Measurements from ENCODE around the gene LGALS16.

LGALS16 gene

DNA sequence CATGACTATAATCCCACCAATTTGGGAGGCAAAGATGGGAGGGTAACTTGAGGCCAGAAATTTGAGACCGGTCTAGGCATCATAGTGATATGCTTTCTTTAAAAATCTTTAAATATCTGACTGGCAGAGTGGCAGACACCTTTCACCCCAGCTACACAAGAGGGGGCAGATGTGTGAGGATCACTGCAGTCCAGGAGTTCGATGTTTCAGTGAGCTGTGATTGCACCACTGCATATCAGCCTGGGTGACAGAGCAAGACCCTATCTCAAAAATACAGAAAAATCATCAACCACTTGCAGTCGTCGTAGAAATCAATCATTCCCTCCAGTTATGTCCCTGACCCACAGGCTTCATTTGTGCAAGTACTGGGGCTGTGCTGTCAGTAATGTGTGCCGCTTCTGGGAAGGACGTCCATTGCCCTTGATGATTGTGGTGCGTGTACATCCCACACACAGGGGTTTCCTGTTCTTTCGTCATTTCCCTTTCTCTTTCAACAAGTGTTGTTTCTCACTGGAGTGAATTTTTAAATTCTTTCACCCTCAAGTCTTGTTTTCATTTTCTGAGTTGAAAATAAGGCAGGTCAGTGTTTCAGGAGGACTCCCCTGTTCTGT lies 50.0 kb downstream of the LGALS16 start:
- no peak overlapping the region for H3K4me3 ChIP-seq (ENCODE audit: low read depth, low read length, poor library complexity, severe bottlenecking)
- H3K9me2 ChIP-seq (ENCODE audit: low read depth, low read length): no peaks in the 10 kb centered on the region
- H2AFZ ChIP-seq (ENCODE audit: low read length): no peak overlapping the region
- H4K20me1 ChIP-seq (ENCODE audit: insufficient read depth, low read length): no peaks in the 10 kb centered on the region
- no peaks in the 10 kb centered on the region for H3F3A ChIP-seq (ENCODE audit: insufficient read depth, low read length)
- H3K36me3 ChIP-seq (ENCODE audit: insufficient read depth, low read length): no peaks in the 10 kb centered on the region
- no peaks in the 10 kb centered on the region for H3K79me2 ChIP-seq (ENCODE audit: insufficient read depth, low read length)
- no peak overlapping the region for H3K27ac ChIP-seq (ENCODE audit: low read depth, low read length, poor library complexity, severe bottlenecking)
- no peak overlapping the region for H3K4me2 ChIP-seq (ENCODE audit: low read length)
- TF ChIP-seq EZH2 (IDR thresholded peaks at IDR 0.05; ENCODE audit: borderline replicate concordance, low read length): no peak
- TF ChIP-seq, protein P1, sequence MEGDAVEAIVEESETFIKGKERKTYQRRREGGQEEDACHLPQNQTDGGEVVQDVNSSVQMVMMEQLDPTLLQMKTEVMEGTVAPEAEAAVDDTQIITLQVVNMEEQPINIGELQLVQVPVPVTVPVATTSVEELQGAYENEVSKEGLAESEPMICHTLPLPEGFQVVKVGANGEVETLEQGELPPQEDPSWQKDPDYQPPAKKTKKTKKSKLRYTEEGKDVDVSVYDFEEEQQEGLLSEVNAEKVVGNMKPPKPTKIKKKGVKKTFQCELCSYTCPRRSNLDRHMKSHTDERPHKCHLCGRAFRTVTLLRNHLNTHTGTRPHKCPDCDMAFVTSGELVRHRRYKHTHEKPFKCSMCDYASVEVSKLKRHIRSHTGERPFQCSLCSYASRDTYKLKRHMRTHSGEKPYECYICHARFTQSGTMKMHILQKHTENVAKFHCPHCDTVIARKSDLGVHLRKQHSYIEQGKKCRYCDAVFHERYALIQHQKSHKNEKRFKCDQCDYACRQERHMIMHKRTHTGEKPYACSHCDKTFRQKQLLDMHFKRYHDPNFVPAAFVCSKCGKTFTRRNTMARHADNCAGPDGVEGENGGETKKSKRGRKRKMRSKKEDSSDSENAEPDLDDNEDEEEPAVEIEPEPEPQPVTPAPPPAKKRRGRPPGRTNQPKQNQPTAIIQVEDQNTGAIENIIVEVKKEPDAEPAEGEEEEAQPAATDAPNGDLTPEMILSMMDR (IDR thresholded peaks at IDR 0.05; ENCODE audit: low read length): no peak
- H3K27me3 ChIP-seq (ENCODE audit: insufficient read depth, low read length): no peaks in the 10 kb centered on the region
- no peaks in the 10 kb centered on the region for H3K9me3 ChIP-seq (ENCODE audit: low read length)
- H3K9ac ChIP-seq (ENCODE audit: low read length): no peak overlapping the region
- no peaks in the 10 kb centered on the region for H3K4me1 ChIP-seq (ENCODE audit: insufficient read depth, low read length, severe bottlenecking)

DNA sequence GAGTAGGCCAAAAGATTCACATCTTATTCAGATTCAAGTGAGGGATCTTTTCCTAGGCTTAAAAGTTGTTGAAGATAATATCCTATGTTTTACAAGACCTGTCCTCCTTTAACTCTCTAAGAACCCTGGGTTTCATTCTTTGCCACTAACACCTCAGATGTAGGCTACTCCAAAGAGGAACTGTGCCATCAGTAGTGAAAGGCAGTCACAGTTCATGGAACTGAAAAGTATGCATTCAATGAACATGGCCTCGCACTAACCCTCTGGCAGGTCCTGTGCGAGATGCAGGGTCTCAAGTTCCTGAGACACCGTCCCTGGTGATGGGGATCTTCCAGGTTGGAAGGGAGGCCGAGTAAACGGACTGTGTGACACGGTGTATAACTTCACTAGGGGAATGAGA lies 52.9 kb downstream of the LGALS16 start:
- H3F3A ChIP-seq (ENCODE audit: insufficient read depth, low read length): no peaks in the 10 kb centered on the region
- H3K27ac ChIP-seq (ENCODE audit: low read depth, low read length, poor library complexity, severe bottlenecking): no peak overlapping the region
- H3K9ac ChIP-seq (ENCODE audit: low read length): no peak overlapping the region
- no peaks in the 10 kb centered on the region for H3K27me3 ChIP-seq (ENCODE audit: insufficient read depth, low read length)
- H3K4me3 ChIP-seq (ENCODE audit: low read depth, low read length, poor library complexity, severe bottlenecking): no peak overlapping the region
- no peaks in the 10 kb centered on the region for H3K36me3 ChIP-seq (ENCODE audit: insufficient read depth, low read length)
- no peaks in the 10 kb centered on the region for H3K9me2 ChIP-seq (ENCODE audit: low read depth, low read length)
- no peaks in the 10 kb centered on the region for H3K9me3 ChIP-seq (ENCODE audit: low read length)
- no peak overlapping the region for H2AFZ ChIP-seq (ENCODE audit: low read length)
- H4K20me1 ChIP-seq (ENCODE audit: insufficient read depth, low read length): no peaks in the 10 kb centered on the region
- TF ChIP-seq, protein P1 (IDR thresholded peaks at IDR 0.05; ENCODE audit: low read length): no peak
- no peak for TF ChIP-seq EZH2 (IDR thresholded peaks at IDR 0.05; ENCODE audit: borderline replicate concordance, low read length)
- no peaks in the 10 kb centered on the region for H3K4me1 ChIP-seq (ENCODE audit: insufficient read depth, low read length, severe bottlenecking)
- H3K79me2 ChIP-seq (ENCODE audit: insufficient read depth, low read length): no peaks in the 10 kb centered on the region
- H3K4me2 ChIP-seq (ENCODE audit: low read length): no peak overlapping the region

DNA sequence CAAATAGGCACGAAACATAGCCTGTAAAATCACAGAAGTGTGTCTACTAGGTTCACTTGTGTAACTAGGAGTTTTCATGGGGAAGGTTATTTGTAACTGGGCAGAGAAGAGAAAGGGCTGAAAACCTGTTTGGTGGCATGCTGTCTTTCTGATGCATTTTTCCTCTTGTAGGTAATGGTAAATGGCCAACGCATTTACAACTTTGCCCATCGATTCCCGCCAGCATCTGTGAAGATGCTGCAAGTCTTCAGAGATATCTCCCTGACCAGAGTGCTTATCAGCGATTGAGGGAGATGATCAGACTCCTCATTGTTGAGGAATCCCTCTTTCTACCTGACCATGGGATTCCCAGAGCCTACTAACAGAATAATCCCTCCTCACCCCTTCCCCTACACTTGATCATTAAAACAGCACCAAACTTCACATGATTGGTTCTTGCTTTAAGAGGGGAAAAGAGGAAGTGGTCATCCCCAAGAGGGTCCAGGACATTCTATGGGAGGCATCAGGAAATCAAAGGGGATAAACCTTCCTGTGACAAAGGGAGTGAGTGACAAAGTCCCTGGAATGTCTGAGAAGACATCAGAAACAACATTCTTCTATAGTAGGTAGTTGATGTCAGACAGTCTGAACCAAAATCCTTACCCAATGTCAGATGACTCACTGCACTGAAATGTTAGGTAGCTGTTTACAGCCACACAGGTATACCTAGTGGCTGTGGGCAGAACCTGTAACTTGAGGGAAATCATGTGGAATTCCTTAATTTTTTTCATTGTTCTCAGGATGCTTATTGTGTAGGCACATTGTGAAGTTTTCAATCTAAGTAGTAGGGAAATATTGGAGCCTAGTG lies 53.5 kb downstream of the LGALS16 start:
- TF ChIP-seq, protein P1 (IDR thresholded peaks at IDR 0.05; ENCODE audit: low read length): no peak
- no peak for TF ChIP-seq EZH2 (IDR thresholded peaks at IDR 0.05; ENCODE audit: borderline replicate concordance, low read length)
- no peaks in the 10 kb centered on the region for H3K79me2 ChIP-seq (ENCODE audit: insufficient read depth, low read length)
- H3K4me2 ChIP-seq (ENCODE audit: low read length): no peak overlapping the region
- H2AFZ ChIP-seq (ENCODE audit: low read length): no peak overlapping the region
- H3K36me3 ChIP-seq (ENCODE audit: insufficient read depth, low read length): no peaks in the 10 kb centered on the region
- H3K27me3 ChIP-seq (ENCODE audit: insufficient read depth, low read length): no peaks in the 10 kb centered on the region
- H3K9me3 ChIP-seq (ENCODE audit: low read length): no peaks in the 10 kb centered on the region
- H3K9ac ChIP-seq (ENCODE audit: low read length): no peak overlapping the region
- H3K4me1 ChIP-seq (ENCODE audit: insufficient read depth, low read length, severe bottlenecking): no peaks in the 10 kb centered on the region
- H3K4me3 ChIP-seq (ENCODE audit: low read depth, low read length, poor library complexity, severe bottlenecking): no peak overlapping the region
- H3K27ac ChIP-seq (ENCODE audit: low read depth, low read length, poor library complexity, severe bottlenecking): no peak overlapping the region
- no peaks in the 10 kb centered on the region for H3K9me2 ChIP-seq (ENCODE audit: low read depth, low read length)
- no peaks in the 10 kb centered on the region for H4K20me1 ChIP-seq (ENCODE audit: insufficient read depth, low read length)
- H3F3A ChIP-seq (ENCODE audit: insufficient read depth, low read length): no peaks in the 10 kb centered on the region

Data from OCI-LY1 (cell line).